Stimulated activated CD4-positive, alpha-beta T cell treated with anti-CD3 and anti-CD28 coated beads, Interleukin-4, amount 100 ng/mL, for 1 hour (primary cell): Measurements from ENCODE around the gene DYNLT1.
"Not testable (repeated sequence)": the region's sequence is repeated elsewhere in the genome, so short reads cannot be mapped to it uniquely, and the experiment has no call there.

Experiments used
- DNase-seq: peaks from one replicate; pipeline ENCODE4 v3.0.0-alpha.2; 2020

Gene DYNLT1

DNA sequence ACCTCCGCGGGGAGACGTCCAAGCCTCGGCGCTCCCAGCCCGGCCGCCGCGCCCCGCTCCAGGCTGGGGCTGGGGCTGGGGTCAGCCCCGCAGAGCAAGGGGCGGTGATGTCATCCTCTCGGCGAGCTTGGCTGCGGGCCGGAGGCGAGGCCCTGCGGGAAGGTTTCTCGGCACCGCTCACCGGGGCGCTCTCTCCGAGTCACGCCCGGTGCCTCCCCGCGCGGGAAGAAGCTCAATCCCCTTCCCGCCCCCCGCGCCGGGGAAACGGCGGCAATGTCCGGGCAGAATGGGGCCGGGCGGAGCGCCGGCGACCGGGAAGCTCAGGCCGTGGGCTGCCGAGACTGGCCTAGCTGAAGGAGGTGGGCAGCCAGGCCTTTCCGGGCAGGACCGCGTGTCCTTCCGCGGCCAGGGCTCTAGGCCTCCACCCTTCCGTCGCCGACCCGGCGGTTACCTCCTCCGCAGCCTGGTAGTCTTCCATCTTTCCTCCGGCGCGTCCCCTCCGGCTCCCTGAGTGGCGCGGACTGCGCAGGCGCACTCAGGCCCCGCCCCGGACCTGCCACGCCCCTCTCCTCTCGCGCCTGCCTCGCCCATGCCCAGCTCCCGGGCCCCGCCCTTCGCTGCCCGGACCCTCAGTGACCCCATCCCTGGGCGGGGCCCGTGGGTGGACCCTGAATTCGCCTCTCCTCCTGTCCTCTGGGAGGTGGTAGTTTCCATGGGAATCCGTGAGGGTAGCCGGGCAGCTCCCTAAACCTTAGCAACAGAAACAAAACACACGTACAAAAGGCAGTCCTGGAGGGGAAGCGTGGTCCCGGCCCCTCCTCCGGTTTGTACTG is at the start of gene DYNLT1:
Gene DYNLT1 (minus strand): TSS at position 513 of the 833 bp plus-strand sequence. CDS start 35 bp downstream, at position 478.
- peak; percentile 88 for DNase-seq

- no peak for DNase-seq
Observed at GRCh38 chr6:158688860-158689259, 44.3 kb upstream of the DYNLT1 start.

GRCh38 chr6:158687506-158687905 is 43.0 kb upstream of the DYNLT1 start:
- no peak for DNase-seq

DNA sequence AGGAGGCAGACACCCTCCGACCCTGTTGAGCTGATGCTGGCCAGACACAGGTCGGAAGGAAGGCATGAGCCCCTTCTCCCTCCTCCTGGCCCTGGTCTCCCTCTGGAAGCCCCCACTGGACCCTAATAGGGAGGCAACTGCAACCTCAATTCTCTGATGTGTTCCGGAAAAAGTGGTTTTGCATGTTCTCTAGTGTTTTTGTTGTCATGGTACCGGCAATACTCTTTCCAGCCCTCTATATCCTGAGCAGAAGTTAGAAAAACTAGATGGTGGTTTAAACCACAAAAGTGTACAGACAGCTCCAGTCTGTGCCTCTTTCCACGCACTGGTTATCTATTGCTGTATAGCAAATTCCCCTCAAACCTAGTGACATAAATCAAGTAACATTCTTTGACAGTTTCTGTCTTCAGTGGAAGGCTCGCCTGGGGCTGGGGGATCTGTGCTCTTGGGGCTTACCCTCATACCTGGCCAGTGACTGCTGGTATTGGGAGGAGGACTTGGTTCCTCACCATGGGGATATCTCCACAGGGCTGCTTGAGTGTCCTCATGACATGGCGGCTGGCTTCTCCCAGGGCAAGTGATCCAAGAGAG is 42.3 kb upstream of the DYNLT1 start:
- no peak for DNase-seq

DNA sequence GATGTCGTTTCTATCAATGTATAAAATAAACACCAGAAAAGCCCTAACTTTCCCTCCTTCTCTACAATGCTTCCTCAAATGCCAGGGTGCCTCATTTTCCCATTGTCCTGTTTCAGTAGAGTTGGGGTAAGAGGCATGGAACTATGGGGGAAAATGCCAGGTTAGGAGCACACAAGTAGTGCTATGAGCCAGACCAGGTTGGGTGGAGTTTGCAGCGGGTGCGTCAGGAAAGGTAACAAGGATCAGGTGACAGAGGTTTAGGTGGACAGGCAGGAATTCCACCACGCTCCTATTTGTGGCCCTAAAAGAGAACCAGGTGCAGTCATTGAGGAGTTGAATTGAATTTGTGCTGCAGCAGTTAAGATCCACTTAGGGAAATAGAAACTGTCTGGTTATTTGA is 41.8 kb upstream of the DYNLT1 start:
- DNase-seq: no peak

GRCh38 chr6:158684745-158685324 is 40.3 kb upstream of the DYNLT1 start:
- no peak for DNase-seq

DNA sequence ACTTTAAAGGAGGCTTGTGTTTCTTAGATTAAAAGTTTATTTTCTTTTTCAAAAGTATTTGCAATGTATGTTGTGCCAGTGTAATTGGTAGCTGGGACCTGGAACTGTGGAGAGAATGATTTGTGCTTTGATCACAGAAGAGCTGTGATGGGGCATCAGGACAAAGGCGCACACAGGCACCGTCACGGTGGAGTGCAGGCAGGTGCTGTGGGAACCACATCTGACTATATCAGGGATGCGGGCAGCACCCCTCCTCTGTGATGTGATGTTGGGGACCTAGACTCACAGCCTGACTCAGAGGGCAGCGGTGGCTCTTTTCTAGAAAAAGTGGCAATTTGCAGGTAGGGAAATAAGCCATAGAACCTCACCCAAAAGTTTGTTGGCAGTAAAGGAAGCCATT is 39.8 kb upstream of the DYNLT1 start:
- no peak for DNase-seq

DNA sequence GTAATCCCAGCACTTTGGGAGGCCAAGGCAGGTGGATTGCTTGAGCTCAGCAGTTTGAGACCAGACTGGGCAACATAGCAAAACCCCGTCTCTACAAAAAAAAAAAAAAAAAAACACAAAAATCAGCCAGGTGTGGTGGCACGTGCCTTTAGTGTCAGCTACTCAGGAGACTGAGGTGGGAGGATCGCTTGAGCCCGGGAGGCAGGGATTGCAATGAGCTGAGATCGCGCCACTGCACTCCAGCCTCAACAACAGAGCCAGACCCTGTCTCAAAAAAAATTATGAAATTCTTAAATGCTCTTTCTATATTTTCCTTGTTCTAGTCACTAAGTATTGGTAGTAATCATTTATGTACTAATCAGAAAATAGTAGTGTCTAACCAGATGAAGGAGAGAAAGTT is 35.9 kb upstream of the DYNLT1 start:
- DNase-seq: no peak

DNA sequence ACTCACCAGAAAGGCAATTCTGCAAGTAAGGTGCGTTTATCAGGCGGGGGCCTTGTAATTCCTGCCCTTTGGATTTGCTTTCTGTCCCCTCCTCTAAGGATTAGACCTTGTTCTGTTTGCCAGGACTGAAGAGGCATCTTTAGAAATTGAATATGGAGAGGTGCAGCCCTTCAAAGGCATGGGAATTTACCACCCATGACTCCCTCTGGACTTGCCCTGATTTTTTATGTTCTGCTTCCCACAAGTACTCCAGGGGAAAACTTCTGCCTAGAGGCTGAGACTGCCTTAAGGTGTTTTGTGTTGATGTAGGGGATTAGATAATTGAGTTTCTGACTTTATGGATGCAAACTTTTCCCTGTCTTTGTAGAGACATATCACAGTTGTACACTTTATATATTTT is 35.5 kb upstream of the DYNLT1 start:
- DNase-seq: no peak

- DNase-seq: no peak
Observed at GRCh38 chr6:158677906-158678578, 33.5 kb upstream of the DYNLT1 start.

DNA sequence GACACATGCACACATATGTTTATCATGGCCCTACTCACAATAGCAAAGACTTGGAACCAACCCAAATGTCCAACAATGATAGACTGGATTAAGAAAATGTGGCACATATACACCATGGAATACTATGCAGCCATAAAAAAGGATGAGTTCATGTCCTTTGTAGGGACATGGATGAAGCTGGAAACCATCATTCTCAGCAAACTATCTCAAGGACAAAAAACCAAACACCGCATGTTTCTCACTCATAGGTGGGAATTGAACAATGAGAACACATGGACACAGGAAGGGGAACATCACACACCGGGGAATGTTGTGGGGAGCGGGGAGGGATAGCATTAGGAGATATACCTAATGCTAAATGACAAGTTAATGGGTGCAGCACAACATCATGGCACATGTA is 32.6 kb upstream of the DYNLT1 start:
- DNase-seq: not testable (repeated sequence)

GRCh38 chr6:158674342-158675131 is 30.0 kb upstream of the DYNLT1 start:
- no peak for DNase-seq

DNA sequence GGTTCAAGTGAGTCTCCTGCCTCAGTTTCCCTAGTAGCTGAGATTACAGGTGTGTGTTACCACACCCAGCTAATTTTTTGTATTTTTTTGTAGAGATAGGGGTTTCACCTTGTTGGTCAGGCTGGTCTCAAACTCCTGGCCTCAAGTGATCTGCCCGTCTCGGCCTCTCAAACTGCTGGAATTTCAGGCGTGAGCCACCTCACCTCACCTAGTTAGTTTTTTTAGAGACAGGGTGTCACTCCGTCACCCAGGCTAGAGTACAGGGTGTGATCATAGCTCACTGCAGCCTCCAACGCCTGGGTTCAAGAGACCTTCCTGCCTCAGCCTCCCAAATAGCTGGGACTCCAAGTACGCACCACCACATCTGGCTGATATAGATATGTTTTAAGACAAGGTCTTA is 28.2 kb upstream of the DYNLT1 start:
- no peak for DNase-seq

DNA sequence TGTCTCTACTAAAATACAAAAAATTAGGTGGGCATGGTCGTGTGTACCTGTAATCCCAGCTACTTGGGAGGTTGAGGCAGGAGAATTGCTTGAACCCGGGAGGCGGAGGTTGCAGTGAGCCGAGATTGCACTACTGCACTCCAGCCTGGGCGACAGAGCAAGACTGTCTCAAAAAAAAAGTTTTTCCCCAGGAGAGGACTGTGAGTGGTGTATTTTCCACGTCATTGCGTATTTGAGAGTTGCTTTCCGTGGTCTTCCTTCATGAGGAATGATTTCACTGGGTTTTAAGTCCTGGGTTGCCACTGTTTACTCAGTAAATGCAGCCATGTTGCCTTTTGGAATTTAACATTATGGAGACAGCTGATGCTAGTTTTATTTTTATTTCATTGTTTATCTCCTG is 27.6 kb upstream of the DYNLT1 start:
- not testable (repeated sequence) for DNase-seq

DNA sequence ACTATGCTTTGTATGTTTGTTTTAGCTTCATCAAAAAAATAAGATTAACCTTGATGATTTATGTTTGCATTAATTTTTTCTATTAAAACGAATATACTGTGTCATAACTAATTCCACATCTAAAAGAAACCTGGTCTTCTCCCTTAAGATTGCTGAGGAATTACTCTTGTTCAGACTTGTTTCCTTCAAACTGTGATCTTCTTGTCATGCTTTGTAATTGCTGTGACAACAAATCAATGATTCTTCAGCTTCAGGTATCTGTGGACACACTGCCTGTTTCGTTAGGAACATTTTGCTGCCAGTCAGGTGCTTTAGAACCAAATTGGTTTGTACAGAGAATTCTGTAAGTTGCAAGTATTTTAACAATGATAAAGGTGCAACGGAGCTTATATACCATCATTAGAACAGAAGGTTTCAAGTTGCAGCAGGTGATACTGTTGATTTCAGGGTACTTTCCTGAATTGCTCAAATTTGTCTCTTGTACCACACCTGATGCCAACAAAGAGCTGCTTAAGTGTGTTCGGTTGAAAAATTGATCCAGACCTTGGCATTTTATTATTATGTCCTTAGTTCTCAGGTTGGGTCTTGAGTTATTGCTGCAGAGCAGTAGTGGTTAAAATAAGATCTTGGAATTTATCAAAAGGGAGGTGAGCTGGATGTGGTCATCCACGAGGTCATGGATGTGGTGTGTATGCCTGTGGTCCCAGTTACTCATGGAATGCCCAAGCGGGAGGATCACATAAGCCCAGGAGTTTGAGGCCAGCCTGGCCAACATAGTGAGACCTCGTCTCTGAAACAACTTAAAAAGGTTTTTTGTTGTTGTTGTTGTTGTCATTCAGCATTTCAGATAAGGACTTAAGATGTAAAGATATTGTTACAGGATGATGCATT is 24.8 kb upstream of the DYNLT1 start:
- no peak for DNase-seq

- DNase-seq: no peak
Observed at GRCh38 chr6:158668707-158669103, 24.2 kb upstream of the DYNLT1 start.

- no peak for DNase-seq
Observed at GRCh38 chr6:158667360-158667981, 22.9 kb upstream of the DYNLT1 start.

GRCh38 chr6:158666628-158667359 is 22.3 kb upstream of the DYNLT1 start:
- DNase-seq: no peak

- no peak for DNase-seq
Observed at GRCh38 chr6:158665332-158665731, 20.8 kb upstream of the DYNLT1 start.

DNA sequence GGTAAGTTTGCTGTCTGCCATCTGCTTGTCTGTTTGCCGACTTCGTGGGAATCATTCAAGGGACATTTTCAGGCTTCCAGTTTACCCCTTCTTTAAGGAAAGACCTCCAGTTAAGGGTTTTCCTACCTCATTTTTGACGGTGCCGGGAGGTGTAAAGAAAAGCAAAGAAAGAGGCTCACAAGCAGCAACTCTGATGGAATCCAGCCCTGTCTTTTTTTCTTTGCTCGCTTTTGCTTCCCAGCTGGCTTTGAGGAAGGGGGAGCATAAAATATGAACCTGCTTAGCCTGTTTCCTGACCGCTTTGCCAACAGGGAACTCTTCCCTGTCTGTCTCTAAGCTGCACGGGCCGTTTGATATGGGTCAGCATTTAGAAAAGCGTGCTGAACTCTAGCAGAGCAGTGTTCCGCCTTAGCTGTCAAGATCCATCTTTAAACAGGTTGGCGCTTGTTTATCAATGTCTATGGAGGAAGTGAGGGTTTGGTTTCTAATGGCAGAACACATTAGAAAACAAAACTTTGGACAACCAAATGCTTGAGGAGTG is 19.2 kb upstream of the DYNLT1 start:
- DNase-seq: no peak
